NOMO-1 treated with DMSO at 0.1 percent for 48 hours (cell line): Measurements from ENCODE around the gene WDR26.
A peak's percentile ranks its signal among the peaks of the same experiment; 100 is the strongest.
"Not testable (repeated sequence)": the region's sequence is repeated elsewhere in the genome, so short reads cannot be mapped to it uniquely, and the experiment has no call there.

Source experiments
- DNase-seq: peaks from one replicate; lab custom pipeline; 2025; ENCODE audit not compliant: unreplicated experiment; lab: John Stamatoyannopoulos, UW

Gene WDR26

DNA sequence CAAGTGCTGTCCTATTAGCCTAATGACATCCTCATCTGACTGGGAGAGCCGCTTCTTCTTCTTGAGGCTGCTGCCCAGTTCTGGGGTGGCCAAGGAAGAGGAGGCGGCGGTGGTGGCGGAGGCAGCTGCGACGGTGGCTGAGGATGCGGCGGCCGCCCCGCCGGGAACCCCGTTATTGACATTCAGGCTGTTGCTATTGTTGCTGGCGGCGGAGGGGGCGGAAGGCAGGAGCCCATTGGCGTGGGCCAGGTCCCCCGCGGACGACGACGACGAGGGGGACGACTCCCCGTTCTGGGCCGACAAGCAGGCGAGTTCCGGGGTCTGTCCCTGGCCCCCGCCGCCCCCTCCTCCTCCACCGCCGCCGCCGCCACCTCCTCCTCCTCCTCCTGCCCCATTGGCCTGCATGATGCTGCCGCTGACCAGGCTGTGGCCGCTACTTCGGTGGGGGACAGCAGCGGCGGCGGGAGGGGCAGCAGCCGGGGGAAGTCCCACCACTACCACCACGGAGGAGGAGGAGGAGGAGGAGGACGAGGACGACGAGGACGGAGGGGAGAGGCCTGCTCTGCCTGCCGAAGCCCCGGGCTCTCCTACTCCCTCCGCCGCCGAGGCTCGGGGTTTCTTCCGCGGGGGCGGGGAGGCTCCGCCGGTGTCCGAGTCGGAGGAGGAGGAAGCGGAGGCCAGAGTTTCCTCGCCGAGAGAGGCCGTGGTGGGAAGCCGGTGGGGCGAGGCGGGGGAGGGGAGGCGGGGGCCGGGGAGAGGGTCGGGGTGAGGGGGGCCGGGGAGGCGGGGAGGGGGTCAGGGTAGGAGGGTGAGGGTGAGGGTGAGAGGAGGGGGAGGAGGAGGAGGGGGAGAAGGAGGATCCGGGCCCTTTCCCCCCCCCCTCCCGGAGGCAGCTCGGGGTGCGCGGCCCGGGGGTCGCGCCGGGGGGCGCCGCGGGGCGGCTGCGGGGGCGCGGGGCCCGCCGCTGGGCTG, 610 bp downstream of the WDR26 start:
- peak; percentile 28 for DNase-seq

DNA sequence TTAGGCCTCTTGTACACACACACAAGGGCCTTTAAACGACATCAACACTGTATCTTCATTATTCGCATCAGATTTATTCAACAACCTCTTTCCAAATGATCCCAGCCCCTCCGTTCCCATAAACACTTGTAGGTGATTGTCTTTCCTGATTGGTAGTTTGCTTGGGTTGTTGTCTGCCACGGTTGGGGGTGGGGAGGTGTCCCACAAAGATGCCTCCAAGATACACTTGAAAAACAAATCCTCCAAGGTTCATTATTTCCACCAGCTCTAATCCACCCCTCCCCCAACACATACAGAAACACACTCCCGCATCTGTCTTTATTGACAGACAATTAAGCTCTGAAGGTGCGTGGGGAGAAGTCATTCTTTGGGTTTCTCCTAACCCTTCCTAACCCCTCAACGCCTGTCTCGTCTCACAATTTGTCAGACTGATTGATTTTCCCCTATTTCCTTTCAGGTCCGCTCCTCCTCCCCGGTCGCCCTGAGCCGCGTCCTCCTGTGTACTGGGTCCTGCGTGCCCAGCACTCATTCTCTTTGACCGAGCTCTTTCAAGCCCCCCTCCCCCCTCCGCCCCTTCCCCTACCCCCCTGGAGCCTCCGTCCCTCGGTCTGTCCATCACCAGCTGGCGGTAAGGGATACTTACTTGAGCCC, 1.4 kb downstream of the WDR26 start:
- DNase-seq = no peak

DNA sequence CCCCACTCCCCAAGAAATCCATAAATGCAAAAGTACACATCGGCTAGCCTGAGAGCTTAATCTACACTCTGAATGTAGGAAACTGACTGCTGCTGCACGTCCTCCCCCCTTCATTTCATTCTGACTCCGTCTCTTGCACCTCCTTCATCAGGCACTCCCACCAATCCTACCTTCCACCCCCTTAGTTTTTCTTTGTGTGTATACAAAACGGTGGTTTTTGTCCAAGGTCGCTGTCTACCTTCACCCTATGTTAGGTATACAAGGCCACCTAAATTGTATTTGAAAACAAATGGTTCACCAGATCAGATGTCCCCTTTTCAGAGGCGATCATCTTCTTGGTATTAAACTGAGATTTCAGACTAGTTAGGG, 1.9 kb downstream of the WDR26 start:
- peak; percentile 19 for DNase-seq

DNA sequence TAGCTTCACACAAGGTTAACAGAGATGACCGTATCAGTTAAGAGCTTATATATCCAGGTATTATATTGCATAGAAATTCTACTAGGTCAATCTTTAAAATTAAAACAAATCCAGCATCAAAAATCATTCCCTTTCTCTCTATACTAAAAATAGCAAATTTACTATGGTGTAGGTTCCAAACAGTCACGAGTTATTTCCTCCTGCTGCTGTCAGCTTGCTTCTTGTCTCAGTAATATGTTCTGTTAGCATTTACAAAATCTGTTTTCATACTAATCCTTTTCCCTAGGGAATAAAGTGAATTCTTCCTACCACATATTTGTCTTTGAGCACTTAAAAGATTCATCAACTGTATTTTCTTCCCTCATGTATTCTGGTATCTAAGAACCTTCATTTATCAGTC, 2.5 kb downstream of the WDR26 start:
- DNase-seq = no peak

DNA sequence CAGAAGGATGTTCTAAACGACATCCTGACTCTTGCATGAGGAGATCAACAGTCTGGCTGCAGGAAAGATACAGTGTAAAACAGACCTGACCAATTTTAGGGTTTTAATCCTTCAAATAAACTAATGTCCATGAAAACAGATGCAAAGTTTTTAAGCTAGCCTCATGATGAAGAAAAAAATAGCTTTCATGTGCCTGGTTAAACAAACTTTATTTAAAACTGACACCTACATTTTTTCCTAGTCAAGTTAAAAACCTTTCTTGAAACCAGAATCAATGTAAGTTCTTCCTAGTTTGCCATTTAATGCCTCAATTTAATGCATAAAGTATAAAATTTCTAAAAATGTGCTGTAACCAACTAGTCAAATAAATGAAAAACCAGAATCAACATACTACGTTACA, 2.9 kb downstream of the WDR26 start:
- DNase-seq = no peak

DNA sequence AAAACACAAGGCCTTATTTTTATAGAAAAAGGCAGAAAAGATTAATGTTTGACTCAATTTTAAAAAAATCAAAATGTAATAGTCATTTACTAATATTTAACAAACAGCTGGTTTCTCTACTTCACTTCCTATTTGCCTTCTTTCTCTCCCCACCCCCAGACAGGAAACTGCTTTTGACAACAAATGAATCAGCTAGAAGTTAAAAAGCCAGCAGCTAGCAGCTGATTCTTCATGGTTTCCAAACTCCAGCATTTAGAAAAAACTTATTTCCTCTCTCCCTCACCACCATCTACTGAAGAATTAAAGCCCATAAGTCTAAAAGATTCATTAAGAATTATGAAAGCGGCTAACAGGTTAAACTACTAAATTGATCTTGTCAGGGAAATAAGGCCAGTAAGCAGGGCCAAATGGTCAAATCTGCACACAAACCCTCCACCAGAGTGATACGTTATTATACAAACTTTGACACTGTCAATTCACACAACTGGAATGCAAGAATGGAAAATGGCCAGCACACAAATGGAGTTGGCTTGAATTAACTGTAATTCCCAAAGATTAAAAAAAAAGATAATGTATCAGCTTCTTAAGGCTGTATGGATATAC, 4.0 kb downstream of the WDR26 start:
- DNase-seq = peak; percentile 72

DNA sequence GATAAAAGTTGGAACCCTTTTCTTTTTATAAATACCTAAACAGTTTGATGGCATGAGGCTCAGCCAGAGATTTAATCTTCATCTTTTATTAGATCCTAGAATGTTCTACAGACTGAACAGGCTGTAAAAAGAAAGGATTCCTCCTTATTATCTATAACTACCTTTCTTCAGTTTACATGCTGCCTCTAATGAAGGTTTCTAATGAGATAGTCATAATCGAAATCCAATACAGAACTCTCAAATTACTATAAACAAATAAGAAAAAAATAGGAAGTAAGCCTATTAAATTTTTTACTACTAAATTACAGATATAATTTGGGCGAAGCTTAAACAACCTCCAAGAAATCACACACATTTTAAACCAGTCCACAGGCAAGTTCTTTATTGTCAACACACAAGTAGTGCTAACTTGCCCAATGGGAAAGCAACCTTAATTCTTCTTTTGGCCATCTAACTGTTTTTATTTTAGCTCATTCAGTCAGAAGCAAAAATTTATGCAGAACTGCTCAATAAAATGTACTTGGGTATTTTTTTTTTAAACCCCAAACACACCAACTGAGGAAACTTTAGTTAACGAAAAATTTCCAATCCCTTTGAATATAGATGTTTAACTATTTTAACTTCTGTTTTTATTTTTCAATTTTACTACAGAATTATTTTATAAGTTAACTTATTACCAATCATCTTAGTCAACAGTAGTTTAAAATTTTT, 4.8 kb downstream of the WDR26 start:
- no peak for DNase-seq

DNA sequence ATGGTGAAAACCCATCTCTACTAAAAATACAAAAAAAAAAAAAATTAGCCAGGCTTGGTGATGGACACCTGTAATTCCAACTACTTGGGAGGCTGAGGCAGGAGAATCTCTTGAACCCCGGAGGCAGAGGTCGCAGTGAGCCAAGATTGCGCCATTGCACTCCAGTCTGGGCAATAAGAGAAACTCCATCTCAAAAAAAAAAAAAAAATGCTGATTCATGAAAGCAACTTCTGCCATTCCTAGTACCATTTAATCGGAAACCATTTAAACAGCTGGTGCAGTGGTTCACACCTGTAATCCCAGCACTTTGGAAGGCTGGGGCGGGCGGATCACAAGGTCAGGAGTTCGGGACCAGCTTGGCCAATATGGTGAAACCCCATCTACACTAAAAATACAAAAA, 5.9 kb downstream of the WDR26 start:
- not testable (repeated sequence) for DNase-seq

DNA sequence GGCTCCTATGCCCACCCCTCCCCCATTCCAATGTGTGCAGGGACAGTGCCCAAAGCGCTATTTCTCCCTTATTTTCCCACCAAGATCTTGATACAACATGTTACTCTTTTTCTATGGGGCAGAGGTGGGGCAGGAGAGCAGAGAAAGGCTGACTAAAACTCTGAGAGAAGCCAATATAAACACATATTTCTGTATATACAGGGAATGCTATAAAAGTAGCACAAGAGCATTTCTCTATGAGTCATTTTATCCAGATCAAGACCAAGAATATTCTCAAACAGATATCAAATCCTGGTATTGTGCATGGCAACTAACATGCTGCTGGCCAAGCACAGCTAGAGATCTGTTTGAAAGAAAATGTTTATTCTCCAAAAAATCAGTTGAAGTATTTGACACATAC, 7.3 kb downstream of the WDR26 start:
- no peak for DNase-seq

DNA sequence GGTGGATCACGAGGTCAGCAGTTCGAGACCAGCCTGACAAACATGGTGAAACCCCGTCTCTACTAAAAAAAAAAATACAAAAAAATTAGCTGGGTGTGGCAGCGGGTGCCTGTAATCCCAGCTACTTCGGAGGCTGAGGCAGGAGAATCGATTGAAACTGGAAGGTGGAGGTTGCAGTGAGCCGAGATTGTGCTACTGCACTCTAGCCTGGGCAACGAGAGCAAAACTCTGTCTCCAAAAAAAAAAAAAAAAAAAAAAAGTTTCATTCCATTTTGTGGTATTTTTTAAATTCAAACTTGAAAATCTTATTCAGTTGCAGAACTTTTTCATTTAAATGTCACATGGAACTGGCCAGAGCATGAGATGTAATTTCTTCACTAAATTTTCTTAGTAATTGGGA, 7.7 kb downstream of the WDR26 start:
- not testable (repeated sequence) for DNase-seq

DNA sequence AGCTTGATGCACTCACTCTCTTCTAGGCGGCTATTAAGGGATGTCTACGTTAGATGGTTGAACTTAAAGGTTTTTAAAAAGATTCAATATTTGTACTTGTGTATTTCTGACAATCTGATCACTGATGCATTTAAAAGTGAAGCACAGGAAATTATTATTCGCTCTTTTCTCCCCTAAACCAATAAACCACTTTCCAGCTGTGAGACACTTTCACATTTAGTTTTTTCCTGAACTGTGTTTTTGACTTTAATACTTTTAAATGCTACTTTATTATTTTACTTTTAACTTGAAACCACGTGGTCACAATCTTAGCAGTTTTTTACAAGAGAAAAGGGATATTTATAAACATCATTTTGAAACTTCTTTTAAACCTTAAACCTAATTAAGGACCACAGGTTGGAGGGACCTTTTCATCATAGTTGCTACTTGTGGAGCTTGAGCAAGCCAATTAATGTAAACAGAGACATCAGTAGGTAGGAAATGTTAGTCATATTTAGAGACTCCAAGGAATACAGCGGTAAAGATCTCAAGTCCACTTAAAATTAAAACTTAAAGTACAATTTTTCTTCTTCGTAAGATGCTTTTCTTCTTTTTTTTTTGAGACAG, 9.2 kb downstream of the WDR26 start:
- DNase-seq = no peak

DNA sequence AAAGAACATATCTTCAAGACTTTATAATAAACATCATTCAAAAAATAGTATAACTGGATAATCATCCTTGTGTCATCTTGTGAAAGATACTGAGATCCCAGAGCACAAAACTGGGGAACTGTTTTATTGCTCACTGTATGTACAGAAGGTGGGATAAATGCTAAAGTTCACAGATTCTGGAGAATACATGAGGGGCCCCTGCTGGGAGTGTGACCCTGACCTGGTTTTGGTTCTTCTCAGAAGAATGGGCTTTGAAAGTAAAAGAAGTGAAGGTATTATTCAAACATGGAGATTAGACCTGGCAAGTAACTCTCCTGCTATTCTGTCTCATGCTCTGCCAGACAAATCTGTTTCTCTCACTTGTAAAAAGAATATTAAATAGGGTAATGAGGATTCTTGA, 14.5 kb downstream of the WDR26 start:
- DNase-seq = no peak

DNA sequence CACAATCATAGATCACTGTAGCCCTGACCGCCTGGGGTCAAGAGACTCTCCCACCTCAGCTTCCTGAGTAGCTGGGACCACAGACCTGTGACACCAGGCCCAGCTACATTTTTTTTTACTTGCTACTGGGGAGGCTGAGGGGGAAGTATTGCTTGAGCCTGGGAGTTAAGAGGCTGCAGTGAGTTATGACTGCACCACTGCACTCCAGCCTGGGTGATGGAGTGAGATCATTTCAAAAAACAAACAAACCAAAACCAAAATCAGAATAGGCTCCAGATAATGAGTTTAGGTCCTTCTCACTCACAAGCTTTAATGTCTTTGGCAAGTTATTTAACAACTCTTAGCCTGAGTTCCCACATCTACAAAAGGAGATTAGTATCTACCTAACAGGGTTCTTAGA, 22.8 kb downstream of the WDR26 start:
- DNase-seq = no peak

DNA sequence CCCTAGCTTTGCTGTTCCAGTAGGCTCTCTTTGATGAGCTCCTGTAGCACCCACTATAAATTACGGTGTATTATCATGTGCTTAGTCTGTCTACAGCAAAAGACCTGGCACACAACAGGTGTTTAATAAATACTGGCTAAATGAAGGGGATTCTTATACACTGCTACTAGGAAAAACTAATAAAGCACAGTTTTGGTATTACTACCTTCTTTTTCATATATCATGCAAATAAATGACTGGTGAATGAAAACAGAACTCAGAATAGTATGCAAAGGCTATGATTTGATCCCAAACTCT, 26.4 kb downstream of the WDR26 start:
- no peak for DNase-seq

DNA sequence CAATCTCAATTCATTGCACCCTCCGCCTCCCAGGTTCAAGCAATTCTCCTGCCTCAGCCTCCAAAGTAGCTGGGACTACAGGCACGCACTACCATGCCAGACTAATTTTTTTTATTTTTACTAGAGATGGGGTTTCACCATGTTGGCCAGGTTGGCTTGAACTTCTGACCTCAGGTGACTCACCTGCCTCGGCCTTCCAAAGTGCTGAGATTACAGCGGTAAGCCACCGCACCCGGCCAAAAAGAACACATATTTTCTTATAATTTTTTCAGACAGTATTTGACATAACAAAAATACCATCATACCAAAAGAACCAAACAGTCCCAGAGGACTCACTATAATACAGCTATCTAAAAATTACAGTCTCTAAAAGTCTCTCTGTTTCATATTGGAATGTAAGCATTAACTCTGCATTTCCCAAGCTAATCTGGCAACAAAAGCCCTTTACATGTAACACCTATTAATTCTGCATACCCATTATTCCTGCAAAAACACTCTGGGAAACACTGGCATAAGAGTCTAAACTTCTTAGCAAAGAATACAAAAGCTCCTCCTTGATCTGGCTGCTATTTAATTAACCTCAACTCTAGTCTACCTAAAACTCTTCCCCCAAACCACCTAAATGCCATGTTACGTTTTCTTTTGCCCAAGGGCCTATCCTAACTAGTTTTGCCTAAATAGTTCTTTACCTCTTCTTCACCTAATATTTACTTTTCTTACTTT, 26.9 kb downstream of the WDR26 start:
- no peak for DNase-seq

DNA sequence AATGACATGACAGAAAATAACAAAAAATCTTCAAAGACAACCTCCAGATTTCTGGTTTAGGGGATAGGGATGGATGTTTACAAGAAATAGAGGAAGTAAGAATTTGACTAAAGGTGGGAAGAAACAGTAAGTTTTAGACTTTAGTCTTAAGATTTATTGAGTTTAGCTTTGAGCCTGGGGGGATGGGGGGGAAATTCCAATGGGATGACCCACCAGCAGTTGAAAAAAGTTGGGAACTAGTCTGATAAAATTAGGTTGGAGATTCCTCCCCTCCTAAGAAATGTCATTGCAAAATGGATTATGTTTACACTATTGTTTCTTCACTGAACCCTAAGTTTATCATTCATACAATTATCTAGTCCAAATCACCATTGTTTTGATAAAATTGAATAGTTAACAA, 28.4 kb downstream of the WDR26 start:
- no peak for DNase-seq

DNA sequence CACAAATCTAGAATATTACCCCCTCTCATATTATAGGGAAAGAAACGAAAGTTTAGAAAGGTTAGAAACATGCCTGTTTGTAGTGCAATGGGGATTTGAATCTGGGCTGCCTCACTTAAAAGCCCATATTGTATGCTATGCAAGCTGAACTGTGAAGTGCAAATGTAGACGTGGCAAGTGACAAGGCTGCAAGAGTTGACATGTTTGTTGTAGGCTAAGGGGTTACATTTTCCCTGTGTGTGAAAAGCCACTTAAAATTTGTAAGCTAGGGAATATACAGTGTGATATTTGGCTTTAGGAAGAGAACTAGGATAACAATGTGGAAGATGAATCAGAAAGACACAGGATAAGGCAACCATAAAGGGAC, 29.0 kb downstream of the WDR26 start:
- no peak for DNase-seq

DNA sequence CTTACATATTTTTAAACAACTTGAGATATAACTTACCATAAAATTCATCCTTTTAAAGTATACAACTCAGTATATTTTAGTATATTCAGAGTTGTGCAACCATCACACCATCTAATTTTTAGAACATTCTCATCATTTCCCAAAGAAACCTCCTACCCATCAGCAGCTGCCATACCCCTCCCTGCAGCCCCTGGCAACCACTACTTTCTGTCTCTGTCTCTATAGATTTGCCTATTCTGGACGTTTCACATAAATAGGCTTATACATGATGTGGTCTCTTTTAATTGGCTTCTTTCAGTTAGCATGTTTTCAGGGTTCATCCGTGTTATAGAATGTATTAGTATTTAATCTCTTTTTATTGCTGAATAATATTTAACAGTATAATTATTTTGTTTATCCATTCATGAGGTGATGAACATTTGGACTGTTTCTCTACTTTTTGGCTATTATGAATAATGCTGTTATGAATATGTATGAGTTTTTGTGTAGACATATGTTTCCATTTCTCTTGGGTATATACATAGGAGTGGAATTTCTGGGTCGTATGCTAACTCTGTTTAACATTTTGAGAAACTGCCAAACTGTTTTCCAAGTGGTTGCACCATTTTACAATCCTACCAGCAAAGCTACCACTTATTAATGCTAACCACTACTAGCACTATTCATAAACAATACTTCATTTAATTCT, 29.5 kb downstream of the WDR26 start:
- no peak for DNase-seq

DNA sequence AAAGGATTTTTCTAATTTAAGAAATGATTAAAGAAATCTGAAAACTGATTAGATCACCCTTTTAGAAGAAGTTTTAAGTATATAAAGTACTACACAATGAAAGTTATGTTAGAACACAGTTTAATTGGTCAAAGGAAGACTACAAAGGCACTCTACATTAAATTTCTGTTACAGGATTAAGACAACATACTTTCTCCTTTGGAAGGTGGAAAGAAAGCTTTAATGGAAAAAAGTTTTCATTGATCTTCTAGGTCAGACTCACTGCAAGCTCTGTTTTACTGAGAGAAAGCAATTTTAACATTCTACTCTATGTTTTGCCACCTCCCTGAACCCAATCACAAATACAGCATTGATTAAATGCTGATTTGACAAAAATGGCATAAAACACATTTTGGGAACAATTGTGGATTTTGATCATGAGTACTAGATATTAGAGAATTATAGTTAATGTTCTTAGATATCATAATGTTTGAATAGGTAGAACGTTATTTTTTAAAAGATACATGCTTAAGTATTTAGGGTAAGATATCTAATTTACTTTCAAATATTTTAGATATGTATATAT, 32.0 kb downstream of the WDR26 start:
- DNase-seq = no peak

DNA sequence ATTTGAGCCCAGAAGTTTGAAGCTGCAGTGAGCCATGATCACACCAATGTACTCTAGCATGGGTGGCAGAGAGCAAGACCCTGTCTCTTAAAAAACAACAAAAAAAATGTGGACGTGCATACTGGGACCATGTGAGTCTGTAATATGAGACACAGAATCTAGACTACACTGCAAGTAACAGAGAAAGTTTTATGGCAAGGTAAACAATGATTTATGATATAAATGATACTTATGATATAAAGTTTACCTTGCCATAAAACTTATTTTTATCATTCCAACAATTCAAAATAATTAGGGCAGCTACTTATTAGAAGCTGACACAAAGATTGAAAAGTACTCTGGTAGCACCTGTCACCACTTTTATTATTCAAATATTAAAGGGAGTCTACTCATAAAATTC, 34.7 kb downstream of the WDR26 start:
- DNase-seq = no peak
